HG02884 (cell line): ENCODE data around the gene SECISBP2.
"Not testable (repeated sequence)": the region's sequence is repeated elsewhere in the genome, so short reads cannot be mapped to it uniquely, and the experiment has no call there.

ENCODE experiments used
- ATAC-seq: cut with Tn5 transposase; IDR thresholded peaks from one replicate; pipeline ENCODE4 v1.9.1; 2021; ENCODE audit warnings: mild to moderate bottlenecking, moderate library complexity; ENCODE audit not compliant: unreplicated experiment

The SECISBP2 gene

GRCh38 chr9:89318123-89319014 lies at the start of gene SECISBP2:
Gene SECISBP2, plus strand, starts transcription at chr9:89318500. Its CDS starts 77 bp downstream, at chr9:89318577.
- peak; percentile 88 for ATAC-seq

GRCh38 chr9:89273528-89274279 lies 44.6 kb upstream of the SECISBP2 start:
- ATAC-seq, result no peak

- ATAC-seq, result no peak
Observed at GRCh38 chr9:89274838-89275237, 43.5 kb upstream of the SECISBP2 start.

- ATAC-seq, result not testable (repeated sequence)
Observed at GRCh38 chr9:89276040-89276439, 42.3 kb upstream of the SECISBP2 start.

DNA sequence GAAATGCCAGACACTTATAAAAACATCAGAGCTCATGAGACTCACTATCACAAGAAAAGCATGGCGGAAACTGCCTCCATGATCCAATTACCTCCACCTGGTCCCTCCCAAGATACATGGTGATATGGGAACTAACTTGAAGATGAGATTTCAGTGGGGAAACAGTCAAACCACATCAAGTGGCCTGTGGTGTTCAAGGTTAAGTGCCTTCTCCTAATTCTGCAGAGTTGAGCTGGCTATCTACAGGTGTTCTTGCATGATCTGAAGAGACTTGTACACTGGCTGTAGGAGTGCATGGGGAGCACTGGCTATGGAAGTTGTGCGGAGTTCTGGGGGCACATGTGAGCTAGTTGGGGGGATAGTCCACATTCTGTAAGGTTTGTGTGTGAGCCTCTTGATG lies 41.3 kb upstream of the SECISBP2 start:
- ATAC-seq, result no peak

DNA sequence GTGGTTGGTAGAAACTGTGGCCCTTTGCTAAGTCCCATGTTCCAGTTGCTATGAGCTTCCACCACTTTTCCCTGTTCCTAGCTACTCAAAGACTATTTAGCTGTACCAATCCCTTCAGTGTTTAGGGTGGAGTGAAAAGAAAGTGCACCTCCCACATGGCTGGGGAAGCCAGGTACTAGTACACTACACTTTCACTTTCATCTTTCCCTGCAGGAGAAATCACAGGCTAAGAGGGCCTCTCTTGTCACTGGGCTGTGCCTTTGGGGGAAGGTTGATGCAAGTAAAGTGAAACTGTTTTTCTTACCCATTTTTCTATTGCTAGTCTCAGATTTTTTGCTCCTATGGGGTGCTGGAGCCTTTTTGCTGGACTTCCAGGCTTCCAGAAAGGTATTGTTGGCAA lies 40.8 kb upstream of the SECISBP2 start:
- ATAC-seq, result no peak

DNA sequence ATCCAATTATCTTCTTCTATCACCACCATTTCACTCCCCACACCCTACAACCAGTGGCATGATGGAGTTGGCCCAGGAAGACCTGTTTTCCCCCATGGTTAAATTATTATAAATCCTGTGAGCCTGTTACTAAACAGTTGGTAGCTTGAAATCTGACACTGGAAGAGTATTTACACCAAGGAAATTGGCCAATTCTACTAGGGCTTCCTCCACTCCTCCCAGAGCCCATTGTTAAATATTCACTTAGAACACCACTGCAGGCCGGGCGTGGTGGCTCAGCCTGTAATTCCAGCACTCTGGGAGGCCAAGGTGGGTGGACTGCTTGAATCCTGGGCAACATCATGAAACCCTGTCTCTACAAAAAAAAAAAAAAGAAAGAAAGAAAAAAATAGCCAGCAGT lies 39.7 kb upstream of the SECISBP2 start:
- no peak for ATAC-seq

DNA sequence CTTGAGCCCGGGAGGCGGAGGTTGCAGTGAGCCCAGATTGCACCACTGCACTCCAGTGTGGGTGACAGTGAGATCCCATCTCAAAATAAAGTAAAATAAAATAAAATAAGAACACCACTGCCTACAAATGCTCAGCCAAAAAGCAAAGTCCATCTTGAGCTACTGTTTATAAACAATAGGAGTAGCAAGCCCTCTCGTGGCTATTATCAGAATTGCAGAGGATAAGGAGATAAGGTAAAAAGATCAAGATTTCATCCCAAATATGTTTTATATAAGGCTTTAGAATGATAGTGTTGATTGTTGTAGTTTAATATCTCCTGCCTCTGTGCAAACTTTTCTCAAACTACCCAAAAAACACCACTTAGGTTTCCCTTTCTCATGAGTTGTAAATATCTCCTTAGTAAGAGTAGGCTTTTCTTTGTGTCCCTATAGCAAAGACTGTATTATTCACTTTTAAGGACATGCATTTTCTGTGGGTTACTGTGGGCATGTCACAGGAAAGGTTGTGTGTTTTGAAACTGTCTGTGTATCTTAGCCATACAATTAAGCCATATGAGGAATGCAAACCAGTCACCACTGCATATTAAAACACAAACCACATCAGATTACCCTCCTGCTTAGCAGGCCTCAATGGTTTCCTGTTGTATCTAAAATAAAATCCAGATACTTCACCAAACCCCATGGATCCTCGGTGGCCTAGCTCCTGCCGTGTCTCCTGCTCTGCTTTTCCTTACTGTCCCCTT lies 39.1 kb upstream of the SECISBP2 start:
- no peak for ATAC-seq

GRCh38 chr9:89281106-89281505 lies 37.2 kb upstream of the SECISBP2 start:
- ATAC-seq, result no peak

DNA sequence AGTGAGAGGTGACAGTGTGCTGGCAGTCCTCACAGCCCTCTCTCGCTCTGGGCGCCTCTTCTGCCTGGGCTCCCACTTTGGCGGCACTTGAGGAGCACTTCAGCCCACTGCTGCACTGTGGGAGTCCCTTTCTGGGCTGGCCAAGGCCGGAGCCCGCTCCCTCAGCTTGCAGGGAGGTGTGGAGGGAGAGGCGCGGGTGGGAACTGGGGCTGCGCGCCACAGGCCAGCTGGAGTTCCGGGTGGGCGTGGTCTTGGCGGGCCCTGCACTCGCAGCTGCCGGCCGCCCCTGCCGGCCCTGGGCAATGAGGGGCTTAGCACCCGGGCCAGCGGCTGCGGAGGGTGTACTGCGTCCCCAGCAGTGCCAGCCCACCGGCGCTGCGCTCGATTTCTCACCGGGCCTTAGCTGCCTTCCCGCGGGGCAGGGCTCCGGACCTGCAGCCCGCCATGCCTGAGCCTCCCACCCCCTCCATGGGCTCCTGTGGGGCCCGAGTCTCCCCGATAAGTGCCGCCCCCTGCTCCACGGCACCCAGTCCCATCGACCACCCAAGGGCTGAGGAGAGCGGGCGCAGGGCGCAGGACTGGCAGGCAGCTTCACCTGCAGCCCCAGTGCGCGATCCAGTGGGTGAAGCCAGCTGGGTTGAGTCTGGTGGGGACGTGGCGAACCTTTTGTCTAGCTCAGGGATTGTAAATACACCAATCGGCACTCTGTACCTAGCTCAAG lies 35.9 kb upstream of the SECISBP2 start:
- not testable (repeated sequence) for ATAC-seq

DNA sequence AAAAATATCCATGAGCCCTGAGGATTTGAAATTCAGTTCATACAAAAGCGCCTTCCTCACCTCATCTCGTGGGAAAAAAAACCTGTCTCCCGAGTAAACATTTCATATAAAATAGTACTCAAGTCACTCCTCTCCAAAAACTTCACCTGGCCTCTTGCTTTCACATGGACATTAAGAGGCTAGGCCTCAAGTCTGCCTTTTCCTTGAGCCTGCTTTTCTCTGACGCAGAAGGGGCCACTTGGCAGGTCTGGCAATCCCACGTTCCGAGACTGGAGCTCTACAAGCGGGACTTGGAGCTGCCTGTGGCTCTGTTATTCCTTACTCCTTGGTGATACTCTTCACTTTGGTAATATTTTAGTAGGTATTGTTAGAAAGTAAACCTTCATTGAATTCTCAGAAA lies 34.2 kb upstream of the SECISBP2 start:
- ATAC-seq, result no peak

DNA sequence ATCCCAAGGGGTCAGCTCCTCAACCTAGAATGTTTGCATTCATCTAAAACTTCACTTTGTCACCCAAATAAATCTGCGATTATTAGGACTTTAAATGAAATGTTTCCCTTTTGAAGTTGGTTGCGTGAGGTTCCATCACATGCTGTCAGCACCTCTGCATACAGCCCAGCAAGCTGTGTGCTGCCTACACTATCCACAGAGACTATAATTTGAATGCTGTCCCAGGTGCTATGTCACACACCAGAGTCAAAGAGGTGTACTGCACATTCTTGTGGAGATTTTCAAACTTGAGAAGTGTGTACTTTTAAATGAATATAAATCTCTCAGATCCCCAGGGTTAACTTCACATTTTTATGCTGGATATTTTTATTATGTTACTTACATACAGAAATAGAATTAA lies 26.6 kb upstream of the SECISBP2 start:
- ATAC-seq, result no peak

GRCh38 chr9:89293014-89293413 lies 25.3 kb upstream of the SECISBP2 start:
- ATAC-seq, result no peak

- ATAC-seq, result no peak
Observed at GRCh38 chr9:89295400-89295799, 22.9 kb upstream of the SECISBP2 start.

GRCh38 chr9:89301996-89302395 lies 16.3 kb upstream of the SECISBP2 start:
- not testable (repeated sequence) for ATAC-seq

- no peak for ATAC-seq
Observed at GRCh38 chr9:89304020-89304833, 14.1 kb upstream of the SECISBP2 start.

- no peak for ATAC-seq
Observed at GRCh38 chr9:89304834-89305188, 13.5 kb upstream of the SECISBP2 start.

GRCh38 chr9:89305868-89306267 lies 12.4 kb upstream of the SECISBP2 start:
- no peak for ATAC-seq

- ATAC-seq, result no peak
Observed at GRCh38 chr9:89309166-89309565, 9.1 kb upstream of the SECISBP2 start.
